Transverse colon (tissue), 4 donors: Measurements from ENCODE around the gene CD74.

Experiments
- POLR2A ChIP-seq: fragments of 450-650 bp; IDR thresholded peaks from one replicate; pipeline ENCODE4 v1.6.1; 2016; ENCODE audit warnings: antibody characterized with exemption, mild to moderate bottlenecking, moderate library complexity
- POLR2AphosphoS5 ChIP-seq, 3 donors: sonication (generic); formaldehyde crosslinking; IDR thresholded peaks; one replicate each; pipeline ENCODE4 v1.6.1; 2016; ENCODE audit warnings: antibody characterized with exemption in 3 of 3
- TF ChIP-seq, protein P1 (sequence below), 5 experiments: fragments of 200-600 bp in 3 of 5; fragments of 450-650 bp in 2 of 5; sonication (generic) in 3 of 5; IDR thresholded peaks; 1 replicate in 2 of 5; 2 replicates in 3 of 5; pipeline ENCODE4 v1.5.1; 2016 to 2017; ENCODE audit warnings: antibody characterized with exemption in 5 of 5, inconsistent platforms in 3 of 5, mild to moderate bottlenecking in 2 of 5, moderate library complexity in 1 of 5

DNA sequence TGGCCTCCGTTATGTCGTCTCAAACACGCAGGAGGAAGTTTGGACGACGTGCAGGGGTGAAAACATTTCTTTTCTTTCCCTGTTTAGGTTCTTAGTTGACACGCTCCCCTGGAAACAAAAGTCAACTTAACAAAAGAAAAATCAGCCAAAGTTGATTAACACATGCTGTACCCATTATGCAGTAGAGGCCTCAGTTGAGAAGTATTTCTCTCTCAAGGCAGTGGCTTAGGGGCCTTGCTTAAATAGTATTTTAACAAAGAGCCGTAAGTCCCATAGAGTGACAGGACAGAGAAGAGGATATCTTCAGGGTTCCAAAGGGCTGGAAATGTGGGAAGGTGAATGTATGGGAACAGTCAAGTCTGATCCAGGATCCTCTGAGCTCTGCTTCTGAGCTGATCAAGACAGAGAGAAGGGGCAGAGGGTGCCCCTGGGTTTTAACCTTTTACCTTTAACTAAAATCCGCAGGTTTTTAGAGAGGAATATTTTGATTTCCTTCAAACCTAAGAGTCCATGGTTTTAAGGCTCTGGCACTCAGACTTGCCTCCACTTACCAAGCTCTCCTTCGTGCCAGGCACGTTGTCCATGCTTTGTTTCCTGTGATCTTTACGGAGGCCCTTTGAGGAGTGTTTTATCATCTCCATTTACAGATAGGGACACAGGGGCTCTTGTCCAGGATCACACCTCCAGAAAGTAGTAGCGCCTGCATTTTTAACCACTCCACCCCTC is 629 bp upstream of the CD74 start:
- TF ChIP-seq POLR2A (no peak), POLR2AphosphoS5 (IDR thresholded peaks at IDR 0.05) (no peak)
- TF ChIP-seq, protein P1, sequence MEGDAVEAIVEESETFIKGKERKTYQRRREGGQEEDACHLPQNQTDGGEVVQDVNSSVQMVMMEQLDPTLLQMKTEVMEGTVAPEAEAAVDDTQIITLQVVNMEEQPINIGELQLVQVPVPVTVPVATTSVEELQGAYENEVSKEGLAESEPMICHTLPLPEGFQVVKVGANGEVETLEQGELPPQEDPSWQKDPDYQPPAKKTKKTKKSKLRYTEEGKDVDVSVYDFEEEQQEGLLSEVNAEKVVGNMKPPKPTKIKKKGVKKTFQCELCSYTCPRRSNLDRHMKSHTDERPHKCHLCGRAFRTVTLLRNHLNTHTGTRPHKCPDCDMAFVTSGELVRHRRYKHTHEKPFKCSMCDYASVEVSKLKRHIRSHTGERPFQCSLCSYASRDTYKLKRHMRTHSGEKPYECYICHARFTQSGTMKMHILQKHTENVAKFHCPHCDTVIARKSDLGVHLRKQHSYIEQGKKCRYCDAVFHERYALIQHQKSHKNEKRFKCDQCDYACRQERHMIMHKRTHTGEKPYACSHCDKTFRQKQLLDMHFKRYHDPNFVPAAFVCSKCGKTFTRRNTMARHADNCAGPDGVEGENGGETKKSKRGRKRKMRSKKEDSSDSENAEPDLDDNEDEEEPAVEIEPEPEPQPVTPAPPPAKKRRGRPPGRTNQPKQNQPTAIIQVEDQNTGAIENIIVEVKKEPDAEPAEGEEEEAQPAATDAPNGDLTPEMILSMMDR (IDR thresholded peaks at IDR 0.05): no peak
